Measurements from ENCODE around the gene RIPK1. TPM values are rescaled to one million over a fixed set of nuclear protein-coding genes. Genes with fewer than 3 reads are reported as not detected.

The RIPK1 gene
- total RNA-seq, 1 experiment from 2014 or later = 19.1 TPM

GRCh38 chr6:3079682-3080081, 11.4 kb downstream of the RIPK1 start:
- ATAC-seq (no peak), DNase-seq (ENCODE audit: low read depth, low spot score) (no peak)
- H3K4me2 ChIP-seq (ENCODE audit: low read length) = no peak overlapping the region
- H3K9ac ChIP-seq (ENCODE audit: low read length) = no peak overlapping the region
- no TSS peak for BruUV-seq (replicated peaks)
- H2AFZ ChIP-seq (ENCODE audit: low read depth, low read length, poor library complexity, severe bottlenecking) = no peak overlapping the region
- intact Hi-C loops (cut with micrococcal nuclease) = no loop called here
- no peaks in the 10 kb centered on the region for H3K9me2 ChIP-seq (ENCODE audit: insufficient read depth)
- ChIA-PET CTCF (no interaction called here), RAD21 (ENCODE audit: low non-redundant PET in 1 of 2, low total read pairs in 2 of 2, uncharacterized antibody in 2 of 2, unreplicated experiment in 2 of 2) (no interaction called here), POLR2A (no interaction called here)
- peaks cover 29% of the 10 kb centered on the region for H3K79me2 ChIP-seq (ENCODE audit: insufficient read depth, low read length)
- no peak for TF ChIP-seq SIN3A (IDR thresholded peaks at IDR 0.05; ENCODE audit: low read depth)
- no peak for TF ChIP-seq MAX (IDR thresholded peaks at IDR 0.05)
- TF ChIP-seq YY1 (IDR thresholded peaks at IDR 0.05; ENCODE audit: extremely low read depth, insufficient replicate concordance, low read depth, low read length) = no peak
- no peak for TF ChIP-seq EGR1 (IDR thresholded peaks at IDR 0.05; ENCODE audit: low read depth)
- no peaks in the 10 kb centered on the region for H4K20me1 ChIP-seq (ENCODE audit: insufficient read depth)
- H3K36me3 ChIP-seq (ENCODE audit: control insufficient read depth in 1 of 2, insufficient read depth in 2 of 2, low read length in 2 of 2) = peaks cover 29 to 68% of the 10 kb centered on the region in 2 experiments
- no peak overlapping the region for H3K27ac ChIP-seq (ENCODE audit: low read depth, low read length)
- no peaks in the 10 kb centered on the region for H3K4me1 ChIP-seq (ENCODE audit: control insufficient read depth in 1 of 2, insufficient read depth in 2 of 2, low read length in 2 of 2)
- no peak overlapping the region for H3K4me3 ChIP-seq (replicated peaks in 1 of 2; ENCODE audit: low read depth in 1 of 2, low read length in 2 of 2)
- no peaks in the 10 kb centered on the region; a peak in 1 of 4 replicates for H3K9me3 ChIP-seq (ENCODE audit: control insufficient read depth in 1 of 2, insufficient read depth in 1 of 2, low read depth in 1 of 2, low read length in 2 of 2)
- no peaks in the 10 kb centered on the region for H3K27me3 ChIP-seq (ENCODE audit: insufficient read depth, low read length)

DNA sequence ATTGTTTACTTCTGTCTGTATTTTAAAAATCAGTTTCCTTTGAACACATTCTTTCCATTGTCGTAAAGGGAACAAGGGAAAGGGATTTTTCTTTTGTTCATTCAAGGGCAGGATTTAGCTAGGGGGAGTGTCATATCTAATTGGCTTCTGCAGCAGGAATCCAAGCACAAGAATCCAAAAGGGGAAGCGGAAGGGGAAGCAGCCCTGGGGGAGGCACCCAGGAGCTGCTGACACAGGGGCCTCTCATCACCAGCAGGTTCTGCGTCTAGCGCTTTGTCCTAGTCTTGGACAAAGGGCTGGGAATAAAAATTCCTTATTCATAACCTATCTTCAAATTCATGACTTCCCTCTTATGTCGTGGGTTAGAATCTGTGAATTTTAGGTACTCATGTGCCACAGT, 13.7 kb downstream of the RIPK1 start:
- no peak overlapping the region for H3K4me3 ChIP-seq (replicated peaks in 1 of 2; ENCODE audit: low read depth in 1 of 2, low read length in 2 of 2)
- H3K36me3 ChIP-seq (ENCODE audit: control insufficient read depth in 1 of 2, insufficient read depth in 2 of 2, low read length in 2 of 2) = peaks cover 36 to 86% of the 10 kb centered on the region in 2 experiments
- H3K79me2 ChIP-seq (ENCODE audit: insufficient read depth, low read length) = peaks cover 10% of the 10 kb centered on the region
- H3K4me1 ChIP-seq (ENCODE audit: control insufficient read depth in 1 of 2, insufficient read depth in 2 of 2, low read length in 2 of 2) = no peaks in the 10 kb centered on the region
- H3K27ac ChIP-seq (ENCODE audit: low read depth, low read length) = no peak overlapping the region
- H2AFZ ChIP-seq (ENCODE audit: low read depth, low read length, poor library complexity, severe bottlenecking) = no peak overlapping the region
- POLR2A ChIA-PET = no interaction called here
- no peak for ATAC-seq
- CTCF ChIA-PET = no interaction called here
- TF ChIP-seq POLR2A (IDR thresholded peaks at IDR 0.05; ENCODE audit: borderline replicate concordance, extremely low read depth, insufficient read depth, insufficient read length) (no peak), REST (IDR thresholded peaks at IDR 0.05; ENCODE audit: low read depth) (no peak)
- no peaks in the 10 kb centered on the region for H3K27me3 ChIP-seq (ENCODE audit: insufficient read depth, low read length)
- no peak for DNase-seq (ENCODE audit: low read depth, low spot score)
- BruUV-seq (replicated peaks) = no TSS peak
- peaks cover 3 to 6% of the 10 kb centered on the region in 2 experiments; a peak in 1 of 4 replicates for H3K9me3 ChIP-seq (ENCODE audit: control insufficient read depth in 1 of 2, insufficient read depth in 1 of 2, low read depth in 1 of 2, low read length in 2 of 2)
- RAD21 ChIA-PET (ENCODE audit: low non-redundant PET in 1 of 2, low total read pairs in 2 of 2, uncharacterized antibody in 2 of 2, unreplicated experiment in 2 of 2) = no interaction called here
- H4K20me1 ChIP-seq (ENCODE audit: insufficient read depth) = no peaks in the 10 kb centered on the region
- intact Hi-C loops (cut with micrococcal nuclease) = no loop called here
- H3K9me2 ChIP-seq (ENCODE audit: insufficient read depth) = no peaks in the 10 kb centered on the region
- no peak overlapping the region for H3K9ac ChIP-seq (ENCODE audit: low read length)
- H3K4me2 ChIP-seq (ENCODE audit: low read length) = no peak overlapping the region

All from HCT116 (cell line).